CD14-positive monocyte (primary cell): ENCODE results near the gene TBC1D19. TPM values are rescaled to one million over a fixed set of nuclear protein-coding genes. Genes with fewer than 3 reads are reported as not detected.

Experiments
- DNase-seq, 3 donors: peaks; one replicate each; pipeline ENCODE4 v3.0.0-alpha.2; 2011 to 2022
- H2AFZ ChIP-seq: 2 replicates; pipeline ENCODE4 v1.6.0; 2012; ENCODE audit warnings: mild to moderate bottlenecking, low read depth, low read length, inconsistent platforms; ENCODE audit not compliant: insufficient read depth, poor library complexity, severe bottlenecking
- H3K27ac ChIP-seq, 2 donors: 1 replicate in 1 of 2; 2 replicates in 1 of 2; pipeline ENCODE4 v1.5.1; 2012 to 2013; ENCODE audit warnings: low read length in 2 of 2, control low read depth in 1 of 2, inconsistent platforms in 1 of 2, low read depth in 1 of 2, mild to moderate bottlenecking in 1 of 2
- H3K27me3 ChIP-seq, 2 donors: one replicate each; pipeline versions ENCODE4 v1.6.0 to v1.6.1; 2011 to 2013; ENCODE audit warnings: low read length in 2 of 2; ENCODE audit not compliant: control insufficient read depth in 2 of 2, insufficient read depth in 2 of 2
- H3K36me3 ChIP-seq, 2 donors: replicated peaks in 1 of 2; 1 replicate in 1 of 2; 2 replicates in 1 of 2; pipeline versions ENCODE4 v1.5.1 to v1.6.1; 2012 to 2013; ENCODE audit warnings: low read length in 2 of 2, control low read depth in 1 of 2, inconsistent platforms in 1 of 2, mild to moderate bottlenecking in 1 of 2; ENCODE audit not compliant: insufficient read depth in 2 of 2, control insufficient read depth in 1 of 2
- H3K4me1 ChIP-seq, 2 donors: 1 replicate in 1 of 2; 2 replicates in 1 of 2; pipeline versions ENCODE4 v1.5.1 to v1.6.1; 2012 to 2013; ENCODE audit warnings: low read length in 2 of 2, control low read depth in 1 of 2, inconsistent platforms in 1 of 2, mild to moderate bottlenecking in 1 of 2, moderate library complexity in 1 of 2; ENCODE audit not compliant: insufficient read depth in 2 of 2, control insufficient read depth in 1 of 2
- H3K4me2 ChIP-seq: replicated peaks from 2 replicates; pipeline ENCODE3; 2012; ENCODE audit warnings: low read length, moderate library complexity, mild to moderate bottlenecking; ENCODE audit not compliant: poor library complexity, severe bottlenecking; ENCODE audit errors: extremely low read depth
- H3K4me3 ChIP-seq, 3 experiments: fragments of 200-600 bp in 1 of 3; sonication (generic) in 1 of 3; replicated peaks in 1 of 3; 1 replicate in 2 of 3; 2 replicates in 1 of 3; pipeline ENCODE4 v1.5.1; 2011 to 2013; ENCODE audit warnings: low read length in 3 of 3, mild to moderate bottlenecking in 3 of 3, control low read depth in 2 of 3, low read depth in 2 of 3, inconsistent platforms in 1 of 3, moderate library complexity in 1 of 3
- H3K79me2 ChIP-seq: 2 replicates; pipeline ENCODE4 v1.6.0; 2012; ENCODE audit warnings: mild to moderate bottlenecking, control low read depth, inconsistent platforms, low read length, moderate library complexity; ENCODE audit not compliant: insufficient read depth
- H3K9ac ChIP-seq: 2 replicates; pipeline ENCODE4 v1.6.0; 2017; ENCODE audit warnings: low read length, mild to moderate bottlenecking; ENCODE audit not compliant: insufficient read depth, poor library complexity, severe bottlenecking
- H3K9me3 ChIP-seq, 2 donors: replicated peaks in 1 of 2; 1 replicate in 1 of 2; 2 replicates in 1 of 2; pipeline versions ENCODE4 v1.5.1 to v1.6.1; 2012 to 2013; ENCODE audit warnings: low read length in 2 of 2, control low read depth in 1 of 2; ENCODE audit not compliant: control insufficient read depth in 1 of 2, insufficient read depth in 1 of 2
- H4K20me1 ChIP-seq: 2 replicates; pipeline ENCODE4 v1.6.0; 2012; ENCODE audit warnings: mild to moderate bottlenecking, low read length, control low read depth, moderate library complexity; ENCODE audit not compliant: insufficient read depth
- H3K27ac Mint-ChIP-seq, 7 donors: one replicate each; pipeline ENCODE4 v1.8.0; 2020; ENCODE audit warnings: mild to moderate bottlenecking in 7 of 7, mixed read lengths in 7 of 7, moderate library complexity in 6 of 7, inconsistent platforms in 2 of 7
- H3K27me3 Mint-ChIP-seq, 3 donors: one replicate each; pipeline ENCODE4 v1.8.0; 2021 to 2022; ENCODE audit warnings: low read depth in 3 of 3, mild to moderate bottlenecking in 3 of 3, mixed read lengths in 3 of 3, moderate library complexity in 3 of 3, inconsistent platforms in 1 of 3
- H3K36me3 Mint-ChIP-seq, 2 donors: one replicate each; pipeline ENCODE4 v1.8.0; 2020; ENCODE audit warnings: mixed read lengths in 2 of 2, inconsistent platforms in 1 of 2, mild to moderate bottlenecking in 1 of 2
- H3K4me1 Mint-ChIP-seq: one replicate; pipeline ENCODE4 v1.8.0; 2020; ENCODE audit warnings: mild to moderate bottlenecking, mixed read lengths
- H3K4me3 Mint-ChIP-seq, 2 donors: one replicate each; pipeline ENCODE4 v1.8.0; 2020; ENCODE audit warnings: mild to moderate bottlenecking in 2 of 2, mixed read lengths in 2 of 2, moderate library complexity in 1 of 2
- H3K9me3 Mint-ChIP-seq, 7 donors: one replicate each; pipeline ENCODE4 v1.8.0; 2020 to 2022; ENCODE audit warnings: mixed read lengths in 7 of 7, mild to moderate bottlenecking in 6 of 7, moderate library complexity in 6 of 7, inconsistent platforms in 2 of 7
- CTCF ChIP-seq: fragments of 200-600 bp; IDR thresholded peaks from one replicate; pipeline ENCODE4 v1.8.0; 2022; ENCODE audit warnings: antibody characterized with exemption, mild to moderate bottlenecking
- WGBS: methylation state at CpG from one replicate; pipeline ENCODE4 v1.1.5; 2013; ENCODE audit warnings: missing lambda C conversion rate; ENCODE audit not compliant: insufficient coverage; 5-methylcytosine and 5-hydroxymethylcytosine counted together
- intact Hi-C, 2 donors: fragments of 100-400 bp; cut with micrococcal nuclease; formaldehyde crosslinking; loops; one replicate each; pipeline versions ENCODE4 v1.15.0 to v1.15.1; 2023
- polyA plus RNA-seq, 3 donors: library from polyadenylated mRNA; depleted of rRNA in 1 of 3; unstranded in 2 of 3; stranded (reverse) in 1 of 3; fragments of 300-500 nt in 2 of 3; fragments of >200 nt in 1 of 3; fragmentation: Illumina TruSeq in 2 of 3; gene quantifications; 1 replicate in 2 of 3; 2 replicates in 1 of 3; pipeline ENCODE4 v1.2.3, GENCODE V29; 2012 to 2021

Gene TBC1D19
- polyA plus RNA-seq, 3 donors: 0.19 to 0.84 (median 0.33) TPM

DNA sequence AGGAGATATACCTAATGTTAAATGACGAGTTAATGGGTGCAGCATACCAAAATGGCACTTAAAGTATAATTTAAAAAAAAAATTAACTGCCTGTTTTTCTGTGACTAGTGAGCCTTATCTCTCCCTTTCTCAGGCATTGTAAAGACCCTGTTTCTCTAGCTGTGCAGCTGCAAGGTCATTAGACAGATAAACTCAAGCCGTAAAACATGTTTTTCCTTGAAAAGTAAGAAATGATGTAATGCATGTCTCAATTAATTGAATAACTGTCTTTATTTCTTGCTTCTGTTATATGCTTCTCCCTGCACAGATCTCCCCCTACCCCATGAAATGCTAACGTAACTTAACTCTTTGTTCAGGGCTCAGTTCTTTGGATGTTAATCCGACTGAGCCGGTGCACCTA is 10.5 kb downstream of the TBC1D19 start:
- TF ChIP-seq CTCF: no peak
- Histone ChIP-seq H3K27ac (no peak overlapping the region), H3K36me3 (no peaks in the 10 kb centered on the region), H3K4me3 (no peak overlapping the region), H2AFZ (no peak overlapping the region), H3K9me3 (no peaks in the 10 kb centered on the region), H3K79me2 (no peaks in the 10 kb centered on the region), H3K4me1 (no peaks in the 10 kb centered on the region), H3K9ac (no peak overlapping the region), H3K4me2 (no peak overlapping the region), H3K27me3 (no peaks in the 10 kb centered on the region), H4K20me1 (no peaks in the 10 kb centered on the region)
- DNase-seq: no peak
- no peaks in the 10 kb centered on the region for H3K4me1 Mint-ChIP-seq
- no peak overlapping the region for H3K27ac Mint-ChIP-seq
- H3K9me3 Mint-ChIP-seq: peaks cover 0 to 10% (median 2%) of the 10 kb centered on the region in 7 donors
- peaks cover 0 to 2% (median 1%) of the 10 kb centered on the region in 3 donors for H3K27me3 Mint-ChIP-seq
- H3K4me3 Mint-ChIP-seq: no peak overlapping the region
- 100% methylated on average over 3 of the region's 5 CpGs for WGBS
- H3K36me3 Mint-ChIP-seq: no peaks in the 10 kb centered on the region
- intact Hi-C loops: no loop called here

GRCh38 chr4:26594778-26595177 is 10.9 kb downstream of the TBC1D19 start:
- Histone ChIP-seq H3K9me3 (no peaks in the 10 kb centered on the region), H3K4me2 (no peak overlapping the region), H4K20me1 (no peaks in the 10 kb centered on the region), H3K27me3 (no peaks in the 10 kb centered on the region), H3K4me3 (no peak overlapping the region), H3K79me2 (no peaks in the 10 kb centered on the region), H3K36me3 (no peaks in the 10 kb centered on the region), H3K4me1 (no peaks in the 10 kb centered on the region), H3K9ac (no peak overlapping the region), H3K27ac (no peak overlapping the region), H2AFZ (no peak overlapping the region)
- Mint-ChIP-seq H3K36me3 (no peaks in the 10 kb centered on the region), H3K27ac (no peak overlapping the region), H3K9me3 (peaks cover 0 to 10% (median 2%) of the 10 kb centered on the region in 7 donors), H3K4me3 (no peak overlapping the region), H3K4me1 (no peaks in the 10 kb centered on the region), H3K27me3 (peaks cover 0 to 2% (median 1%) of the 10 kb centered on the region in 3 donors)
- DNase-seq: no peak
- intact Hi-C loops: no loop called here
- no peak for TF ChIP-seq CTCF
- 100% methylated on average over 1 of the region's 6 CpGs for WGBS
